Measurements from ENCODE around the gene NCR2. TPM values are rescaled to one million over a fixed set of nuclear protein-coding genes. Genes with fewer than 3 reads are reported as not detected.
"Not testable (repeated sequence)": the region's sequence is repeated elsewhere in the genome, so short reads cannot be mapped to it uniquely, and the experiment has no call there.

The NCR2 gene
- total and polyA plus RNA-seq, 9 of the 15 experiments (the other 6 are each of a cell fraction or from before 2014, with no cell fraction given): not detected

DNA sequence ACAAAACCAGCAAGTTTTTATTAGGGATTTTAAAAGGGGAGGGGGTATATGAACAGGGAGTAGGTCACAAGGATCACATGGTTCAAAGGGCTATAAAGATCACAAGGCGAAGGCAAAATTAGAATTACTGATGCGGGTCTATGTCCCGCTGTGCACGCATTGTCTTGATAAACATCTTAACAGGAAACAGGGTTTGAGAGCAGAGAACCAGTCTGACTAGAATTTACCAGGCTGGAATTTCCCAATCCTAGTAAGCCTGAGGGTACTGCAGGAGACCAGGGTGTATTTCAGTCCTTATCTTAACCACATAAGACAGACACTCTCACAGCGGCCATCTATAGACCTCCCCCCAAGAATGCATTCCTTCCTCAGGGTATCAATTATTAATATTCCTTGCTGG lies 38.2 kb upstream of the NCR2 start:
- BruUV-seq (replicated peaks); CTCF ChIA-PET (ENCODE audit: low intra/inter-chr PET ratio); H4K20me1 ChIP-seq (replicated peaks; ENCODE audit: control insufficient read depth, insufficient read depth, low read length); in situ Hi-C loops (cut with MboI); FAIRE-seq; H3K9me3 ChIP-seq (replicated peaks; ENCODE audit: control insufficient read depth, insufficient read depth, low read depth, low read length); H3K27ac ChIP-seq (ENCODE audit: extremely low read depth, low read depth, low read length); H3K4me1 ChIP-seq (replicated peaks in 1 of 2; ENCODE audit: control insufficient read depth in 2 of 2, insufficient read depth in 2 of 2, low read length in 2 of 2); ATAC-seq; H2AFZ ChIP-seq (ENCODE audit: low read depth, low read length); DNase-seq (ENCODE audit: extremely low read depth in 1 of 4, low spot score in 3 of 4); H3K4me3 ChIP-seq; H3K79me2 ChIP-seq (ENCODE audit: control insufficient read depth, insufficient read depth, low read length); intact Hi-C loops (cut with micrococcal nuclease); H3K9me1 ChIP-seq (ENCODE audit: control insufficient read depth, insufficient read depth, low read length); H3K9ac ChIP-seq (ENCODE audit: insufficient read depth in 1 of 2, low read depth in 2 of 2, low read length in 2 of 2); H3K36me3 ChIP-seq (ENCODE audit: control insufficient read depth, insufficient read depth, low read length); H3K4me2 ChIP-seq (ENCODE audit: insufficient read depth, low read length); H3K27me3 ChIP-seq (ENCODE audit: control insufficient read depth in 2 of 2, insufficient read depth in 2 of 2, low read length in 2 of 2): not testable (repeated sequence)
- 2% methylated on average over 5 of the region's 5 CpGs for WGBS (ENCODE audit: insufficient coverage, low coverage, missing lambda C conversion rate)
- POLR2A ChIA-PET: interaction anchor here (1.0 kb wide), 1 partner anchor 9 kb away, joined by 3 read pairs; no protein-coding TSS in a partner anchor

DNA sequence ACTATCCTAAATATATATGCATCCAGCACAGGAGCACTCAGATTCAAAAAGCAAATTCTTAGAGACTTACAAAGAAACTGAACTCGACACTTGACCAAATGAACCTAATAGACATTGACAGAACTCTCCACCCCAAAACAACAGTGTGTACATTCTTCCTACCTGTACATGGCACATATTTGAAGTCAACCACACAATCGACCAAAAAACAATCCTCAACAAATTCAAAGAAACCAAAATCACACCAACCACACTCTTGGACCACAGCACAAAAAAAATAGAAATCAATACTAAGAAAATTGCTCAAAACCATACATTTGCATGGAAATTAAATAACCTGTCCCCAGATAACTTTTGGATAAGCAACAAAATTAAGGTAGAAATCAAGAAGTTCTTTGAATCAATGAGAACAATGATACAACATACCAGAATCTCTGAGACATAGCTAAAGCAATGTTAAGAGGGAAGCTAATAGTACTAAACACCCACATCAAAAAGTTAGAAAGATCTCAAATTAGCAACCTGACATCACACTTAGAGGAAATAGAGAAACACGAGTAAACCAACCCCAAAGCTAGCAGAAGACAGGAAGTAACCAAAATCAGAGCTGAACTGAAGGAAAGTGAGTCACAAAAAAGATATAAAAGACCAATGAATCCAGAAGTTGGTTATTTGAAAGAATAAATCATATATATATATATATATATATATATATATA lies 36.5 kb upstream of the NCR2 start:
- POLR2A ChIA-PET: interaction anchor here (0.7 to 0.9 kb wide), 2 partner anchors 13 to 19 kb away, joined by 3 to 4 read pairs; no protein-coding TSS in a partner anchor
- Histone ChIP-seq H3K27me3 (ENCODE audit: control insufficient read depth in 2 of 2, insufficient read depth in 2 of 2, low read length in 2 of 2) (peaks cover 0 to under 1% of the 10 kb centered on the region in 2 experiments; a peak in 1 of 5 replicates), H3K4me2 (ENCODE audit: insufficient read depth, low read length) (no peak overlapping the region), H4K20me1 (replicated peaks; ENCODE audit: control insufficient read depth, insufficient read depth, low read length) (no peaks in the 10 kb centered on the region), H3K9me3 (replicated peaks; ENCODE audit: control insufficient read depth, insufficient read depth, low read depth, low read length) (no peaks in the 10 kb centered on the region), H2AFZ (ENCODE audit: low read depth, low read length) (no peak overlapping the region), H3K9ac (ENCODE audit: insufficient read depth in 1 of 2, low read depth in 2 of 2, low read length in 2 of 2) (no peak overlapping the region), H3K4me1 (replicated peaks in 1 of 2; ENCODE audit: control insufficient read depth in 2 of 2, insufficient read depth in 2 of 2, low read length in 2 of 2) (no peaks in the 10 kb centered on the region), H3K27ac (ENCODE audit: extremely low read depth, low read depth, low read length) (no peak overlapping the region), H3K4me3 (no peak overlapping the region), H3K9me1 (ENCODE audit: control insufficient read depth, insufficient read depth, low read length) (no peaks in the 10 kb centered on the region), H3K79me2 (ENCODE audit: control insufficient read depth, insufficient read depth, low read length) (no peaks in the 10 kb centered on the region), H3K36me3 (ENCODE audit: control insufficient read depth, insufficient read depth, low read length) (no peaks in the 10 kb centered on the region)
- in situ Hi-C loops (cut with MboI): no loop called here
- intact Hi-C loops (cut with micrococcal nuclease): no loop called here
- WGBS (ENCODE audit: insufficient coverage, low coverage, missing lambda C conversion rate): 0% methylated on average over 3 of the region's 3 CpGs
- FAIRE-seq: no peak
- no peak for ATAC-seq
- no TSS peak for BruUV-seq (replicated peaks)
- no peak for TF ChIP-seq FOS (IDR thresholded peaks at IDR 0.05; ENCODE audit: extremely low read depth, insufficient read length)
- no peak for TF ChIP-seq ZNF561 (CRISPR knock-in tag; conservative IDR thresholded peaks at IDR 0.05)
- TF ChIP-seq, protein P1, sequence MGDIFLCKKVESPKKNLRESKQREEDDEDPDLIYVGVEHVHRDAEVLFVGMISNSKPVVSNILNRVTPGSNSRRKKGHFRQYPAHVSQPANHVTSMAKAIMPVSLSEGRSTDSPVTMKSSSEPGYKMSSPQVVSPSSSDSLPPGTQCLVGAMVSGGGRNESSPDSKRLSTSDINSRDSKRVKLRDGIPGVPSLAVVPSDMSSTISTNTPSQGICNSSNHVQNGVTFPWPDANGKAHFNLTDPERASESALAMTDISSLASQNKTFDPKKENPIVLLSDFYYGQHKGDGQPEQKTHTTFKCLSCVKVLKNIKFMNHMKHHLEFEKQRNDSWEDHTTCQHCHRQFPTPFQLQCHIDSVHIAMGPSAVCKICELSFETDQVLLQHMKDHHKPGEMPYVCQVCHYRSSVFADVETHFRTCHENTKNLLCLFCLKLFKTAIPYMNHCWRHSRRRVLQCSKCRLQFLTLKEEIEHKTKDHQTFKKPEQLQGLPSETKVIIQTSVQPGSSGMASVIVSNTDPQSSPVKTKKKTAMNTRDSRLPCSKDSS (IDR thresholded peaks at IDR 0.05; ENCODE audit: low read depth, partially characterized antibody): no peak
- no peak for TF ChIP-seq L3MBTL2 (IDR thresholded peaks at IDR 0.05)
- no peak for TF ChIP-seq U2AF1 (optimal IDR thresholded peaks at IDR 0.05; ENCODE audit: low read depth, low read length)
- TF ChIP-seq TRIM24 (IDR thresholded peaks at IDR 0.05): no peak
- no peak for TF ChIP-seq ZNF184 (CRISPR knock-in tag; IDR thresholded peaks at IDR 0.05)
- no peak for TF ChIP-seq HMG20A (CRISPR knock-in tag; conservative IDR thresholded peaks at IDR 0.05)
- CTCF ChIA-PET (ENCODE audit: low intra/inter-chr PET ratio): no interaction called here
- no peak for DNase-seq (ENCODE audit: extremely low read depth in 1 of 4, low spot score in 3 of 4)
